CD14-positive monocyte (primary cell): ENCODE data around the gene RFX2. TPM values are rescaled to one million over a fixed set of nuclear protein-coding genes. Genes with fewer than 3 reads are reported as not detected.
A peak's percentile ranks its signal among the peaks of the same experiment; 100 is the strongest.

Source experiments
- DNase-seq, 3 donors: peaks; one replicate each; pipeline ENCODE4 v3.0.0-alpha.2; 2011 to 2022
- H2AFZ ChIP-seq: 2 replicates; pipeline ENCODE4 v1.6.0; 2012; ENCODE audit warnings: mild to moderate bottlenecking, low read depth, low read length, inconsistent platforms; ENCODE audit not compliant: insufficient read depth, poor library complexity, severe bottlenecking
- H3K27ac ChIP-seq, 2 donors: 1 replicate in 1 of 2; 2 replicates in 1 of 2; pipeline ENCODE4 v1.5.1; 2012 to 2013; ENCODE audit warnings: low read length in 2 of 2, control low read depth in 1 of 2, inconsistent platforms in 1 of 2, low read depth in 1 of 2, mild to moderate bottlenecking in 1 of 2
- H3K27me3 ChIP-seq, 2 donors: one replicate each; pipeline versions ENCODE4 v1.6.0 to v1.6.1; 2011 to 2013; ENCODE audit warnings: low read length in 2 of 2; ENCODE audit not compliant: control insufficient read depth in 2 of 2, insufficient read depth in 2 of 2
- H3K36me3 ChIP-seq, 2 donors: replicated peaks in 1 of 2; 1 replicate in 1 of 2; 2 replicates in 1 of 2; pipeline versions ENCODE4 v1.5.1 to v1.6.1; 2012 to 2013; ENCODE audit warnings: low read length in 2 of 2, control low read depth in 1 of 2, inconsistent platforms in 1 of 2, mild to moderate bottlenecking in 1 of 2; ENCODE audit not compliant: insufficient read depth in 2 of 2, control insufficient read depth in 1 of 2
- H3K4me1 ChIP-seq, 2 donors: 1 replicate in 1 of 2; 2 replicates in 1 of 2; pipeline versions ENCODE4 v1.5.1 to v1.6.1; 2012 to 2013; ENCODE audit warnings: low read length in 2 of 2, control low read depth in 1 of 2, inconsistent platforms in 1 of 2, mild to moderate bottlenecking in 1 of 2, moderate library complexity in 1 of 2; ENCODE audit not compliant: insufficient read depth in 2 of 2, control insufficient read depth in 1 of 2
- H3K4me2 ChIP-seq: replicated peaks from 2 replicates; pipeline ENCODE3; 2012; ENCODE audit warnings: low read length, moderate library complexity, mild to moderate bottlenecking; ENCODE audit not compliant: poor library complexity, severe bottlenecking; ENCODE audit errors: extremely low read depth
- H3K4me3 ChIP-seq, 3 experiments: fragments of 200-600 bp in 1 of 3; sonication (generic) in 1 of 3; replicated peaks in 1 of 3; 1 replicate in 2 of 3; 2 replicates in 1 of 3; pipeline ENCODE4 v1.5.1; 2011 to 2013; ENCODE audit warnings: low read length in 3 of 3, mild to moderate bottlenecking in 3 of 3, control low read depth in 2 of 3, low read depth in 2 of 3, inconsistent platforms in 1 of 3, moderate library complexity in 1 of 3
- H3K79me2 ChIP-seq: 2 replicates; pipeline ENCODE4 v1.6.0; 2012; ENCODE audit warnings: mild to moderate bottlenecking, control low read depth, inconsistent platforms, low read length, moderate library complexity; ENCODE audit not compliant: insufficient read depth
- H3K9ac ChIP-seq: 2 replicates; pipeline ENCODE4 v1.6.0; 2017; ENCODE audit warnings: low read length, mild to moderate bottlenecking; ENCODE audit not compliant: insufficient read depth, poor library complexity, severe bottlenecking
- H3K9me3 ChIP-seq, 2 donors: replicated peaks in 1 of 2; 1 replicate in 1 of 2; 2 replicates in 1 of 2; pipeline versions ENCODE4 v1.5.1 to v1.6.1; 2012 to 2013; ENCODE audit warnings: low read length in 2 of 2, control low read depth in 1 of 2; ENCODE audit not compliant: control insufficient read depth in 1 of 2, insufficient read depth in 1 of 2
- H4K20me1 ChIP-seq: 2 replicates; pipeline ENCODE4 v1.6.0; 2012; ENCODE audit warnings: mild to moderate bottlenecking, low read length, control low read depth, moderate library complexity; ENCODE audit not compliant: insufficient read depth
- H3K27ac Mint-ChIP-seq, 7 donors: one replicate each; pipeline ENCODE4 v1.8.0; 2020; ENCODE audit warnings: mild to moderate bottlenecking in 7 of 7, mixed read lengths in 7 of 7, moderate library complexity in 6 of 7, inconsistent platforms in 2 of 7
- H3K27me3 Mint-ChIP-seq, 3 donors: one replicate each; pipeline ENCODE4 v1.8.0; 2021 to 2022; ENCODE audit warnings: low read depth in 3 of 3, mild to moderate bottlenecking in 3 of 3, mixed read lengths in 3 of 3, moderate library complexity in 3 of 3, inconsistent platforms in 1 of 3
- H3K36me3 Mint-ChIP-seq, 2 donors: one replicate each; pipeline ENCODE4 v1.8.0; 2020; ENCODE audit warnings: mixed read lengths in 2 of 2, inconsistent platforms in 1 of 2, mild to moderate bottlenecking in 1 of 2
- H3K4me1 Mint-ChIP-seq: one replicate; pipeline ENCODE4 v1.8.0; 2020; ENCODE audit warnings: mild to moderate bottlenecking, mixed read lengths
- H3K4me3 Mint-ChIP-seq, 2 donors: one replicate each; pipeline ENCODE4 v1.8.0; 2020; ENCODE audit warnings: mild to moderate bottlenecking in 2 of 2, mixed read lengths in 2 of 2, moderate library complexity in 1 of 2
- H3K9me3 Mint-ChIP-seq, 7 donors: one replicate each; pipeline ENCODE4 v1.8.0; 2020 to 2022; ENCODE audit warnings: mixed read lengths in 7 of 7, mild to moderate bottlenecking in 6 of 7, moderate library complexity in 6 of 7, inconsistent platforms in 2 of 7
- CTCF ChIP-seq: fragments of 200-600 bp; IDR thresholded peaks from one replicate; pipeline ENCODE4 v1.8.0; 2022; ENCODE audit warnings: antibody characterized with exemption, mild to moderate bottlenecking
- WGBS: methylation state at CpG from one replicate; pipeline ENCODE4 v1.1.5; 2013; ENCODE audit warnings: missing lambda C conversion rate; ENCODE audit not compliant: insufficient coverage; 5-methylcytosine and 5-hydroxymethylcytosine counted together
- intact Hi-C, 2 donors: fragments of 100-400 bp; cut with micrococcal nuclease; formaldehyde crosslinking; loops; one replicate each; pipeline versions ENCODE4 v1.15.0 to v1.15.1; 2023
- polyA plus RNA-seq, 3 donors: library from polyadenylated mRNA; depleted of rRNA in 1 of 3; unstranded in 2 of 3; stranded (reverse) in 1 of 3; fragments of 300-500 nt in 2 of 3; fragments of >200 nt in 1 of 3; fragmentation: Illumina TruSeq in 2 of 3; gene quantifications; 1 replicate in 2 of 3; 2 replicates in 1 of 3; pipeline ENCODE4 v1.2.3, GENCODE V29; 2012 to 2021

RFX2 gene
- polyA plus RNA-seq, 3 donors: 5.7 to 12.9 (median 8.7) TPM

- H3K9me3 ChIP-seq: no peaks in the 10 kb centered on the region
- Mint-ChIP-seq H3K4me1 (peaks cover 43% of the 10 kb centered on the region), H3K36me3 (peaks cover 3 to 14% of the 10 kb centered on the region in 2 donors), H3K27me3 (peaks cover 0 to 7% (median 1%) of the 10 kb centered on the region in 3 donors), H3K9me3 (no peaks in the 10 kb centered on the region), H3K27ac (peak overlapping the region in 3 of 7 donors; percentile 6 to 59 (median 58)), H3K4me3 (no peak overlapping the region)
- no peak overlapping the region for H2AFZ ChIP-seq
- H3K9ac ChIP-seq: no peak overlapping the region
- DNase-seq: no peak
- no peaks in the 10 kb centered on the region for H3K27me3 ChIP-seq
- intact Hi-C loops: no loop called here
- H3K4me3 ChIP-seq: no peak overlapping the region
- no peaks in the 10 kb centered on the region for H4K20me1 ChIP-seq
- H3K4me1 ChIP-seq: peaks cover 24 to 31% of the 10 kb centered on the region in 2 donors
- no peak for TF ChIP-seq CTCF
- H3K79me2 ChIP-seq: peaks cover 17% of the 10 kb centered on the region
- H3K4me2 ChIP-seq: no peak overlapping the region
- no peaks in the 10 kb centered on the region for H3K36me3 ChIP-seq
- WGBS: 60% methylated on average over 6 of the region's 8 CpGs
- no peak overlapping the region for H3K27ac ChIP-seq
These were observed 18.5 kb downstream of the RFX2 start for GRCh38 chr19:6091771-6092291.

- H3K27me3 Mint-ChIP-seq: peaks cover 0 to 7% (median 1%) of the 10 kb centered on the region in 3 donors
- intact Hi-C loops: no loop called here
- no peak overlapping the region for H3K4me3 Mint-ChIP-seq
- H3K79me2 ChIP-seq: peaks cover 17% of the 10 kb centered on the region
- TF ChIP-seq CTCF: no peak
- no peaks in the 10 kb centered on the region for H3K27me3 ChIP-seq
- peaks cover 32 to 40% of the 10 kb centered on the region in 2 donors for H3K4me1 ChIP-seq
- WGBS: no CpG with 5 or more reads among the region's 3 CpGs
- H3K9me3 ChIP-seq: no peaks in the 10 kb centered on the region
- no peak for DNase-seq
- peaks cover 51% of the 10 kb centered on the region for H3K4me1 Mint-ChIP-seq
- H3K36me3 Mint-ChIP-seq: peaks cover 3 to 14% of the 10 kb centered on the region in 2 donors
- H3K4me3 ChIP-seq: no peak overlapping the region
- H3K36me3 ChIP-seq: no peaks in the 10 kb centered on the region
- H2AFZ ChIP-seq: no peak overlapping the region
- H4K20me1 ChIP-seq: no peaks in the 10 kb centered on the region
- H3K9ac ChIP-seq: no peak overlapping the region
- H3K4me2 ChIP-seq: no peak overlapping the region
- H3K27ac ChIP-seq: no peak overlapping the region
- H3K9me3 Mint-ChIP-seq: no peaks in the 10 kb centered on the region
- H3K27ac Mint-ChIP-seq: no peak overlapping the region
These were observed 19.7 kb downstream of the RFX2 start for GRCh38 chr19:6090634-6091033.
